DOHH2 (cell line): Measurements from ENCODE around the gene SSTR5.

Experiments used
- H3F3A ChIP-seq: fragments of 200-600 bp; sonication (generic), shearing (Covaris generic); 2 replicates; pipeline ENCODE4 v1.6.0; 2016; ENCODE audit warnings: antibody characterized with exemption, mild to moderate bottlenecking; ENCODE audit not compliant: control insufficient read depth, insufficient read depth
- H3K27ac ChIP-seq: fragments of 200-600 bp; sonication (generic); 2 replicates; pipeline ENCODE4 v1.5.1; 2014; ENCODE audit warnings: low read depth, mild to moderate bottlenecking, low read length, moderate library complexity
- H3K27me3 ChIP-seq: fragments of 200-600 bp; sonication (generic); 2 replicates; pipeline ENCODE4 v1.6.1; 2014; ENCODE audit warnings: mild to moderate bottlenecking, low read length, mixed read lengths; ENCODE audit not compliant: control insufficient read depth
- H3K36me3 ChIP-seq: fragments of 200-600 bp; sonication (generic); 2 replicates; pipeline ENCODE4 v1.6.1; 2014; ENCODE audit warnings: mild to moderate bottlenecking, low read length, moderate library complexity, mixed read lengths; ENCODE audit not compliant: control insufficient read depth
- H3K4me1 ChIP-seq: fragments of 200-600 bp; sonication (generic); 2 replicates; pipeline ENCODE4 v1.6.1; 2014; ENCODE audit warnings: mild to moderate bottlenecking, low read length, mixed read lengths; ENCODE audit not compliant: control insufficient read depth
- H3K4me2 ChIP-seq: fragments of 200-600 bp; sonication (generic); 2 replicates; pipeline ENCODE4 v1.6.0; 2014; ENCODE audit warnings: mild to moderate bottlenecking, low read length, moderate library complexity
- H3K4me3 ChIP-seq: fragments of 200-600 bp; sonication (generic); 2 replicates; pipeline ENCODE4 v1.5.1; 2014; ENCODE audit warnings: mild to moderate bottlenecking, low read length, mixed read lengths
- H3K79me2 ChIP-seq: fragments of 200-600 bp; sonication (generic); 2 replicates; pipeline ENCODE4 v1.6.1; 2014; ENCODE audit warnings: mild to moderate bottlenecking, low read length, mixed read lengths; ENCODE audit not compliant: control insufficient read depth
- H3K9me2 ChIP-seq: fragments of 200-600 bp; sonication (generic); replicated peaks from 2 replicates; pipeline ENCODE4 v1.6.1; 2014; ENCODE audit warnings: mild to moderate bottlenecking, low read length, mixed read lengths; ENCODE audit not compliant: control insufficient read depth
- H3K9me3 ChIP-seq: fragments of 200-600 bp; sonication (generic); 2 replicates; pipeline ENCODE4 v1.6.1; 2014; ENCODE audit warnings: antibody characterized with exemption, low read length, mixed read lengths; ENCODE audit not compliant: control insufficient read depth, insufficient read depth
- H4K20me1 ChIP-seq: fragments of 200-600 bp; sonication (generic); 2 replicates; pipeline ENCODE4 v1.6.0; 2014; ENCODE audit warnings: low read depth, mild to moderate bottlenecking, antibody characterized with exemption, low read length, moderate library complexity; ENCODE audit not compliant: control insufficient read depth, insufficient read depth
- CTCF ChIP-seq: fragments of 200-600 bp; sonication (generic); IDR thresholded peaks from one replicate; pipeline ENCODE4 v1.5.1; 2014; ENCODE audit warnings: antibody characterized with exemption, mild to moderate bottlenecking, low read depth, low read length; ENCODE audit not compliant: poor library complexity, severe bottlenecking
- EZH2phosphoT487 ChIP-seq: fragments of 200-600 bp; sonication (generic); IDR thresholded peaks from 2 replicates; pipeline ENCODE4 v1.6.1; 2017; ENCODE audit warnings: borderline replicate concordance, mild to moderate bottlenecking, antibody characterized with exemption, low read length, moderate library complexity, mixed read lengths

The SSTR5 gene

DNA sequence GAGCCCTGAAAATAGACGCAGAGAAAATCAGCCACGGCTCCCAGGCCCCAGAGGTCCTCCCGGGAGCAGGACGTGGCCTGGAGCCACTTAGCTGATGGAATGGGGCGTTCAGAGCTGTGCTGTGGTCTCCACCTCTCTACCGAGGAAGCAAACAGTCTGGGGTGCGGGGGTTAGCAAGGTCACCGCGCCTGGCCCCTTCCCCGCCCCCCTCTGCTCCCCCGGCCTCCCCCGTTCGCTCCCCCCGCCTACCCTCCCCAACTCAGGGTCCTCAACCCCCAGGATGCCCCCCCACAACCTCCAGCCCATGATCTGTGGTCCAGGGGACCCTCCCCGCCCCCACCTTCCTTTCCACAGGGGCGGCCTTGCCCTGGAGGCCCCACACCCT is 44.1 kb downstream of the SSTR5 start:
- Histone ChIP-seq H3K79me2 (no peaks in the 10 kb centered on the region), H3K4me2 (no peak overlapping the region), H3K4me1 (peaks cover 12% of the 10 kb centered on the region), H3K4me3 (no peak overlapping the region), H4K20me1 (no peaks in the 10 kb centered on the region), H3F3A (no peaks in the 10 kb centered on the region), H3K9me3 (no peaks in the 10 kb centered on the region), H3K36me3 (no peaks in the 10 kb centered on the region), H3K9me2 (no peaks in the 10 kb centered on the region), H3K27me3 (no peaks in the 10 kb centered on the region), H3K27ac (no peak overlapping the region)
- TF ChIP-seq CTCF, result no peak
- TF ChIP-seq EZH2phosphoT487, result no peak

- no peaks in the 10 kb centered on the region for H3K36me3 ChIP-seq
- no peak overlapping the region for H3K27ac ChIP-seq
- H3K4me3 ChIP-seq, result no peak overlapping the region
- peaks cover 12% of the 10 kb centered on the region for H3K4me1 ChIP-seq
- no peaks in the 10 kb centered on the region for H4K20me1 ChIP-seq
- no peaks in the 10 kb centered on the region for H3K79me2 ChIP-seq
- no peaks in the 10 kb centered on the region for H3F3A ChIP-seq
- H3K9me3 ChIP-seq, result no peaks in the 10 kb centered on the region
- TF ChIP-seq CTCF, result no peak
- no peak for TF ChIP-seq EZH2phosphoT487
- H3K4me2 ChIP-seq, result no peak overlapping the region
- no peaks in the 10 kb centered on the region for H3K27me3 ChIP-seq
- H3K9me2 ChIP-seq, result no peaks in the 10 kb centered on the region
Measured at GRCh38 chr16:1117176-1117900, 44.8 kb downstream of the SSTR5 start.

DNA sequence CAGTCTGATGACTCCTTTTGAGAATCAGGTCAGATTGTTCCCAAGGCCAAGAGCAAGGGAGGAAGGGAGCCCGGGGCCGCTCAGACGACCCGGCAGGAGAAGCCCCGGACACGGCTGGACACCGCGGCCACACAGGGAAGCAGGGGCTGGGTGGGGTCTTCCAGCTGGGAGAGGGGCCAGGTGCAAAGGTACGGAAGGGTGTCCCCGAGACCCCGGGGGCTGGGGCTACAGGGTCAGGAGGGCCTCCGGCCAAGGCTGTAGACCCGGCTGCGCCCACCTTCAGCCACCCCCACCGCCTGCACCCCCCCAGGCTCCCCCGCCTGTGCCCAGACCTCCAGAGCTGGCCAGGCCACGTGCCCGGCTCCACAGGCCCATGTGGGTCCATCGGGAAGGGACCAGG is 45.4 kb downstream of the SSTR5 start:
- H3K27ac ChIP-seq, result no peak overlapping the region
- H4K20me1 ChIP-seq, result no peaks in the 10 kb centered on the region; the same call in 1 of the 2 replicates
- H3F3A ChIP-seq, result no peaks in the 10 kb centered on the region
- no peaks in the 10 kb centered on the region for H3K9me2 ChIP-seq
- no peaks in the 10 kb centered on the region for H3K9me3 ChIP-seq
- H3K79me2 ChIP-seq, result no peaks in the 10 kb centered on the region
- H3K4me3 ChIP-seq, result no peak overlapping the region
- H3K27me3 ChIP-seq, result no peaks in the 10 kb centered on the region
- TF ChIP-seq EZH2phosphoT487 (no peak), CTCF (no peak)
- H3K4me2 ChIP-seq, result no peak overlapping the region
- H3K36me3 ChIP-seq, result no peaks in the 10 kb centered on the region
- peaks cover 12% of the 10 kb centered on the region for H3K4me1 ChIP-seq
